A549 (cell line): ENCODE results near the gene TBC1D16. TPM values are rescaled to one million over a fixed set of nuclear protein-coding genes. Genes with fewer than 3 reads are reported as not detected.
A peak's percentile ranks its signal among the peaks of the same experiment; 100 is the strongest.

Source experiments
- ATAC-seq, 2 experiments: fragments of 200-7000 bp in 1 of 2; fragments of >200 bp in 1 of 2; cut with Nextera tagmentation in 1 of 2; cut with Tn5 transposase in 1 of 2; 3 replicates each; pipeline versions ENCODE4 v1.8.0 to v1.9.1; 2018 to 2020; ENCODE audit warnings: mild to moderate bottlenecking in 1 of 2, moderate library complexity in 1 of 2
- CTCF ChIA-PET: fragments of 300-600 bp; sonication (Branson Sonifier 250); formaldehyde crosslinking; extraction: SDS; loops from one replicate; lab custom pipeline; 2021; ENCODE audit warnings: antibody characterized with exemption, inconsistent platforms; lab: Yijun Ruan, JAX
- POLR2A ChIA-PET: fragments of 350-600 bp; formaldehyde crosslinking; extraction: SDS; loops from one replicate; lab custom pipeline; 2021; ENCODE audit warnings: antibody characterized with exemption, inconsistent platforms; lab: Yijun Ruan, JAX
- DNase-seq, 2 experiments: peaks; one replicate each; pipeline versions ENCODE4 v3.0.0 to v3.0.0-alpha.2; 2011 to 2016; ENCODE audit warnings: low read depth in 1 of 2, low spot score in 1 of 2
- FAIRE-seq: peaks from 2 replicates; lab custom pipeline; 2011; peaks lifted over from hg19 to GRCh38; lab: Jason Lieb, UNC
- H3K27ac ChIP-seq, 2 experiments: fragments of >200 bp; sonication (Bioruptor Twin); formaldehyde crosslinking; 3 replicates each; pipeline ENCODE4 v1.5.1; 2016 to 2017
- H3K4me1 ChIP-seq: fragments of >200 bp; sonication (Bioruptor Twin); formaldehyde crosslinking; 3 replicates; pipeline ENCODE4 v1.6.1; 2016
- H3K4me2 ChIP-seq: fragments of >200 bp; sonication (Bioruptor Twin); formaldehyde crosslinking; 3 replicates; pipeline ENCODE4 v1.6.1; 2016
- H3K4me3 ChIP-seq: fragments of >200 bp; sonication (Bioruptor Twin); formaldehyde crosslinking; 3 replicates; pipeline ENCODE4 v1.5.1; 2016
- H3K9me3 ChIP-seq: fragments of >200 bp; sonication (Bioruptor Twin); formaldehyde crosslinking; 3 replicates; pipeline ENCODE4 v1.6.1; 2016
- ATOH8 ChIP-seq: fragments of 250-450 bp; sonication (Bioruptor Pico); IDR thresholded peaks from 2 replicates; pipeline ENCODE4 v1.5.0; 2020; ENCODE audit warnings: low read depth, mild to moderate bottlenecking, moderate library complexity
- CEBPB ChIP-seq, 2 experiments: fragments of >200 bp in 1 of 2; sonication (Bioruptor Twin) in 1 of 2; formaldehyde crosslinking in 1 of 2; IDR thresholded peaks; 2 replicates each; pipeline ENCODE4 v1.6.1; 2012 to 2016
- CHD2 ChIP-seq: fragments of 150-350 bp; IDR thresholded peaks from 2 replicates; pipeline ENCODE4 v1.6.1; 2014; ENCODE audit warnings: low read length; ENCODE audit not compliant: partially characterized antibody
- CTCF ChIP-seq: fragments of >200 bp; sonication (Bioruptor Twin); formaldehyde crosslinking; IDR thresholded peaks from 3 replicates; pipeline ENCODE4 v1.5.1; 2016
- ELK1 ChIP-seq: fragments of 150-350 bp; IDR thresholded peaks from 2 replicates; pipeline ENCODE4 v1.6.1; 2014; ENCODE audit warnings: low read depth, mild to moderate bottlenecking, low read length
- FOSB ChIP-seq: fragments of 250-450 bp; sonication (Bioruptor Pico); IDR thresholded peaks from 2 replicates; pipeline ENCODE4 v1.5.0; 2020; ENCODE audit warnings: mild to moderate bottlenecking, moderate library complexity
- FOSL2 ChIP-seq, 2 experiments: fragments of 450-650 bp in 1 of 2; fragments of >200 bp in 1 of 2; sonication (Bioruptor Twin) in 1 of 2; formaldehyde crosslinking; IDR thresholded peaks; 2 replicates each; pipeline versions ENCODE4 v1.5.0 to v1.6.1; 2016 to 2020; ENCODE audit warnings: mild to moderate bottlenecking in 1 of 2, moderate library complexity in 1 of 2
- HDAC2 ChIP-seq: fragments of 200-600 bp; sonication (generic); IDR thresholded peaks from 2 replicates; pipeline ENCODE4 v1.6.1; 2016
- HEYL ChIP-seq: fragments of 250-450 bp; sonication (Bioruptor Pico); IDR thresholded peaks from 2 replicates; pipeline ENCODE4 v1.8.0; 2021; ENCODE audit warnings: mild to moderate bottlenecking, moderate library complexity
- HMGXB4 ChIP-seq: fragments of 250-450 bp; sonication (Bioruptor Pico); IDR thresholded peaks from 2 replicates; pipeline ENCODE4 v1.5.0; 2021; ENCODE audit warnings: mild to moderate bottlenecking, moderate library complexity, borderline replicate concordance
- HOXA7 ChIP-seq: fragments of 250-450 bp; sonication (Bioruptor Pico); IDR thresholded peaks from 2 replicates; pipeline ENCODE4 v1.5.0; 2020; ENCODE audit warnings: mild to moderate bottlenecking, moderate library complexity
- JUN ChIP-seq, 2 experiments: fragments of >200 bp; sonication (Bioruptor Twin); formaldehyde crosslinking; IDR thresholded peaks; 2 replicates in 1 of 2; 3 replicates in 1 of 2; pipeline ENCODE4 v1.6.1; 2016 to 2017
- JUNB ChIP-seq: fragments of >200 bp; sonication (Bioruptor Twin); formaldehyde crosslinking; IDR thresholded peaks from 2 replicates; pipeline ENCODE4 v1.6.1; 2016
- MAFK ChIP-seq: fragments of 450-650 bp; IDR thresholded peaks from 2 replicates; pipeline ENCODE4 v1.6.1; 2014; ENCODE audit not compliant: partially characterized antibody
- MAZ ChIP-seq: fragments of 150-350 bp; IDR thresholded peaks from 2 replicates; pipeline ENCODE4 v1.6.1; 2014; ENCODE audit warnings: antibody characterized with exemption, low read depth, low read length, borderline replicate concordance
- MYC ChIP-seq: IDR thresholded peaks from 2 replicates; pipeline ENCODE4 v1.6.1; 2012; ENCODE audit warnings: mild to moderate bottlenecking, inconsistent platforms, low read length, improper control_type of control experiment, borderline replicate concordance
- NFE2L2 ChIP-seq: fragments of 150-350 bp; conservative IDR thresholded peaks from 2 replicates; pipeline ENCODE4 v1.6.1; 2014; ENCODE audit warnings: low read length
- PBX3 ChIP-seq: IDR thresholded peaks from 2 replicates; pipeline ENCODE4 v1.6.1; 2012
- POLR2AphosphoS2 ChIP-seq: conservative IDR thresholded peaks from 2 replicates; pipeline ENCODE4 v1.6.1; 2012; ENCODE audit warnings: low read length, improper control_type of control experiment, inconsistent platforms
- RCOR1 ChIP-seq: fragments of 150-350 bp; IDR thresholded peaks from 2 replicates; pipeline ENCODE4 v1.6.1; 2014; ENCODE audit warnings: antibody characterized with exemption, low read length, low read depth
- RFX5 ChIP-seq: fragments of 450-650 bp; IDR thresholded peaks from 2 replicates; pipeline ENCODE4 v1.7.1; 2014; ENCODE audit warnings: antibody characterized with exemption, mild to moderate bottlenecking, moderate library complexity
- RNF2 ChIP-seq: fragments of 200-600 bp; sonication (generic); IDR thresholded peaks from 2 replicates; pipeline ENCODE4 v1.6.1; 2016; ENCODE audit warnings: low read depth, mild to moderate bottlenecking, antibody characterized with exemption, moderate library complexity, borderline replicate concordance
- TP53 ChIP-seq: fragments of 250-450 bp; sonication (Bioruptor Pico); IDR thresholded peaks from 2 replicates; pipeline ENCODE4 v1.5.0; 2021; ENCODE audit warnings: mild to moderate bottlenecking, moderate library complexity
- USF2 ChIP-seq: fragments of 450-650 bp; IDR thresholded peaks from 2 replicates; pipeline ENCODE4 v1.6.1; 2014; ENCODE audit warnings: antibody characterized with exemption
- ZC3H11A ChIP-seq: fragments of 450-650 bp; IDR thresholded peaks from 2 replicates; pipeline ENCODE4 v1.6.1; 2014; ENCODE audit warnings: antibody characterized with exemption, mild to moderate bottlenecking
- WGBS: methylation state at CpG from one replicate; pipeline ENCODE4 v1.1.6; 2017; ENCODE audit errors: missing lambda C conversion rate; 5-methylcytosine and 5-hydroxymethylcytosine counted together
- polyA plus RNA-seq, 4 experiments: library from polyadenylated mRNA; depleted of rRNA in 3 of 4; stranded (reverse); fragments of >200 nt; fragmentation: RNase III in 1 of 4; extraction: RNeasy Plus Mini Kit Qiagen cat#74134 plus additional on column Dnase treatment in 1 of 4; gene quantifications; 2 replicates in 3 of 4; 3 replicates in 1 of 4; pipeline ENCODE4 v1.2.3, GENCODE V29; 2011 to 2017

TBC1D16 gene
- polyA plus RNA-seq, 2 of the 4 experiments (the other 2 are of a cell fraction): 8.9 to 12.5 TPM

GRCh38 chr17:79918581-79919163 lies 117.0 kb downstream of the TBC1D16 start:
- CTCF ChIA-PET: interaction anchor here (0.7 to 3.4 kb wide), 9 partner anchors 18 to 155 kb away, joined by 3 to 27 read pairs (median 7); partner anchors contain the start of gene CBX4
- Histone ChIP-seq H3K4me1 (peaks cover 35% of the 10 kb centered on the region), H3K9me3 (no peaks in the 10 kb centered on the region), H3K4me2 (peak overlapping the region; percentile 69), H3K27ac (peak overlapping the region; percentile 70 to 86), H3K4me3 (no peak overlapping the region)
- FAIRE-seq: peak; percentile 43
- POLR2A ChIA-PET: interaction anchor here (0.9 to 2.1 kb wide), 3 partner anchors 10 to 122 kb away, joined by 3 to 15 read pairs (median 3); partner anchors contain the start of genes CBX4 and CBX8
- 59% methylated on average over 9 of the region's 9 CpGs for WGBS
- TF ChIP-seq TP53 (no peak), HEYL (CRISPR knock-in tag) (no peak), JUNB (no peak), ELK1 (no peak), CHD2 (no peak), ATOH8 (CRISPR knock-in tag) (no peak), CEBPB (IDR thresholded peaks at IDR 0.05) (no peak)
- TF ChIP-seq, all 56 proteins: peak for 0
- ATAC-seq: no peak
- no peak for DNase-seq

- CTCF ChIA-PET: interaction anchor here (2.1 to 5.2 kb wide), 7 partner anchors 70 to 128 kb away, joined by 8 to 51 read pairs (median 25); partner anchors contain the start of gene CBX4
- peak overlapping the region in 1 of 2 experiments; percentile 86; a peak in 4 of 6 replicates for H3K27ac ChIP-seq
- TF ChIP-seq RFX5: no peak
- TF ChIP-seq HMGXB4: no peak
- TF ChIP-seq HDAC2: no peak
- no peak for TF ChIP-seq MAFK
- no peak for TF ChIP-seq JUN (IDR thresholded peaks at IDR 0.05)
- TF ChIP-seq FOSL2 (IDR thresholded peaks at IDR 0.05): no peak
- TF ChIP-seq FOSL2 (CRISPR knock-in tag; IDR thresholded peaks at IDR 0.05): no peak
- TF ChIP-seq POLR2AphosphoS2: no peak
- TF ChIP-seq NFE2L2: no peak
- TF ChIP-seq HOXA7 (CRISPR knock-in tag): no peak
- TF ChIP-seq RNF2: no peak
- TF ChIP-seq FOSB (CRISPR knock-in tag): no peak
- no peak for TF ChIP-seq ZC3H11A
- TF ChIP-seq CTCF: no peak
- TF ChIP-seq MAZ: no peak
- no peak for TF ChIP-seq USF2
- TF ChIP-seq JUNB: no peak
- TF ChIP-seq RCOR1: no peak
- no peak for TF ChIP-seq PBX3
- TF ChIP-seq MYC: no peak
- TF ChIP-seq, all 56 proteins: peak for 0
- peak overlapping the region; percentile 69; the same call in 1 of the 3 replicates for H3K4me2 ChIP-seq
- FAIRE-seq: no peak
- no peaks in the 10 kb centered on the region for H3K9me3 ChIP-seq
- ATAC-seq: no peak
- POLR2A ChIA-PET: no interaction called here
- 89% methylated on average over 14 of the region's 14 CpGs for WGBS
- H3K4me3 ChIP-seq: no peak overlapping the region
- peaks cover 35% of the 10 kb centered on the region for H3K4me1 ChIP-seq
- DNase-seq: no peak
These were observed 117.7 kb downstream of the TBC1D16 start for GRCh38 chr17:79917902-79918484.
